ENCODE data around the gene MSRB3.
"Not testable (repeated sequence)": the region's sequence is repeated elsewhere in the genome, so short reads cannot be mapped to it uniquely, and the experiment has no call there.

The MSRB3 gene

GRCh38 chr12:65460063-65460462 lies 181.6 kb downstream of the MSRB3 start:
- DNase-seq: no peak

- DNase-seq: no peak
Measured at GRCh38 chr12:65461017-65461416, 182.5 kb downstream of the MSRB3 start.

GRCh38 chr12:65462484-65462883 lies 184.0 kb downstream of the MSRB3 start:
- no peak for DNase-seq

- DNase-seq: no peak
Measured at GRCh38 chr12:65463082-65463481, 184.6 kb downstream of the MSRB3 start.

- no peak for DNase-seq
Measured at GRCh38 chr12:65463611-65464010, 185.1 kb downstream of the MSRB3 start.

GRCh38 chr12:65464930-65465329 lies 186.4 kb downstream of the MSRB3 start:
- no peak for DNase-seq

GRCh38 chr12:65465766-65466547 lies 187.5 kb downstream of the MSRB3 start:
- no peak for DNase-seq

GRCh38 chr12:65466911-65467310 lies 188.4 kb downstream of the MSRB3 start:
- no peak for DNase-seq

GRCh38 chr12:65470256-65470655 lies 191.8 kb downstream of the MSRB3 start:
- DNase-seq: no peak

GRCh38 chr12:65472079-65472478 lies 193.6 kb downstream of the MSRB3 start:
- no peak for DNase-seq

GRCh38 chr12:65474831-65475230 lies 196.3 kb downstream of the MSRB3 start:
- DNase-seq: no peak

- no peak for DNase-seq
Measured at GRCh38 chr12:65477721-65478120, 199.2 kb downstream of the MSRB3 start.

GRCh38 chr12:65483891-65484516 lies 205.5 kb downstream of the MSRB3 start:
- DNase-seq: not testable (repeated sequence)

- DNase-seq: no peak
Measured at GRCh38 chr12:65488197-65488596, 209.7 kb downstream of the MSRB3 start.

GRCh38 chr12:65490250-65490649 lies 211.8 kb downstream of the MSRB3 start:
- DNase-seq: no peak

GRCh38 chr12:65492998-65493912 lies 214.8 kb downstream of the MSRB3 start:
- DNase-seq: no peak

GRCh38 chr12:65493913-65494245 lies 215.4 kb downstream of the MSRB3 start:
- DNase-seq: no peak

GRCh38 chr12:65494537-65494936 lies 216.1 kb downstream of the MSRB3 start:
- DNase-seq: no peak

GRCh38 chr12:65495233-65495632 lies 216.8 kb downstream of the MSRB3 start:
- no peak for DNase-seq

- no peak for DNase-seq
Measured at GRCh38 chr12:65496617-65497016, 218.1 kb downstream of the MSRB3 start.

- no peak for DNase-seq
Measured at GRCh38 chr12:65497660-65498059, 219.2 kb downstream of the MSRB3 start.

GRCh38 chr12:65499167-65499566 lies 220.7 kb downstream of the MSRB3 start:
- no peak for DNase-seq

- no peak for DNase-seq
Measured at GRCh38 chr12:65500091-65500900, 221.8 kb downstream of the MSRB3 start.

Measured in activated effector memory CD4-positive, alpha-beta T cell treated with Interleukin-2 at 50 U/mL for 16 hours (primary cell).